ENCODE data around the gene CTXND1.

DNA sequence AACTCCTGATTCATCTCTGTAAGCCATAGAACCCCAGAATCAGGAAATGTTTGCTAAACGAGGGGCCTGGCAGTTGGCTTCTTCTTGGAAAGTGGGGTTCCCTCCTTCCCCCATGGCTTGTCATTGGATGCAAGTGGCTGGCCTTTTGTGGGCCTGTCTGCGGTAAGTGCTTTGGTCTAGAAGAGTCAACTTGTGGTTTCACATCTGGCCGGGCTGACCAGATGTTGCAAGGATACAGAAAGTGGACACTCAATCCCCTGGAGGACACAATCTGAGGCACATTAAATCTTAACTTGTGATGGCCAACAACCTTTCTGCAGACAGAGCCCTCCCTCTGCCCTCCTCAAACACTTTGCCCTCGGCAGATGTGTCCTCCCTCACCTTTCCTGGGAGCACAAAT, 98.1 kb downstream of the CTXND1 start:
- no peak for TF ChIP-seq SMAD4 (CRISPR knock-in tag; IDR thresholded peaks at IDR 0.05)
- TF ChIP-seq NFATC4 (CRISPR knock-in tag; IDR thresholded peaks at IDR 0.05), result no peak
- TF ChIP-seq, protein P1, sequence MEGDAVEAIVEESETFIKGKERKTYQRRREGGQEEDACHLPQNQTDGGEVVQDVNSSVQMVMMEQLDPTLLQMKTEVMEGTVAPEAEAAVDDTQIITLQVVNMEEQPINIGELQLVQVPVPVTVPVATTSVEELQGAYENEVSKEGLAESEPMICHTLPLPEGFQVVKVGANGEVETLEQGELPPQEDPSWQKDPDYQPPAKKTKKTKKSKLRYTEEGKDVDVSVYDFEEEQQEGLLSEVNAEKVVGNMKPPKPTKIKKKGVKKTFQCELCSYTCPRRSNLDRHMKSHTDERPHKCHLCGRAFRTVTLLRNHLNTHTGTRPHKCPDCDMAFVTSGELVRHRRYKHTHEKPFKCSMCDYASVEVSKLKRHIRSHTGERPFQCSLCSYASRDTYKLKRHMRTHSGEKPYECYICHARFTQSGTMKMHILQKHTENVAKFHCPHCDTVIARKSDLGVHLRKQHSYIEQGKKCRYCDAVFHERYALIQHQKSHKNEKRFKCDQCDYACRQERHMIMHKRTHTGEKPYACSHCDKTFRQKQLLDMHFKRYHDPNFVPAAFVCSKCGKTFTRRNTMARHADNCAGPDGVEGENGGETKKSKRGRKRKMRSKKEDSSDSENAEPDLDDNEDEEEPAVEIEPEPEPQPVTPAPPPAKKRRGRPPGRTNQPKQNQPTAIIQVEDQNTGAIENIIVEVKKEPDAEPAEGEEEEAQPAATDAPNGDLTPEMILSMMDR (IDR thresholded peaks at IDR 0.05), result no peak

All from WTC11 (cell line).